C4-2B (cell line): ENCODE results near the gene ST8SIA1.

Experiments
- H3K27ac ChIP-seq: fragments of 450-650 bp; 2 replicates; pipeline ENCODE4 v1.5.1; 2017
- CTCF ChIP-seq: fragments of 450-650 bp; conservative IDR thresholded peaks from 2 replicates; pipeline ENCODE4 v1.5.1; 2017; ENCODE audit warnings: mild to moderate bottlenecking
- ZFX ChIP-seq: fragments of 450-650 bp; IDR thresholded peaks from 2 replicates; pipeline ENCODE4 v1.6.1; 2017

The ST8SIA1 gene

GRCh38 chr12:22329621-22330020 is 4.9 kb downstream of the ST8SIA1 start:
- no peak for TF ChIP-seq CTCF
- no peak for TF ChIP-seq ZFX
- H3K27ac ChIP-seq, result no peak overlapping the region

GRCh38 chr12:22325218-22325617 is 9.3 kb downstream of the ST8SIA1 start:
- TF ChIP-seq CTCF, result no peak
- TF ChIP-seq ZFX, result no peak
- no peak overlapping the region for H3K27ac ChIP-seq

DNA sequence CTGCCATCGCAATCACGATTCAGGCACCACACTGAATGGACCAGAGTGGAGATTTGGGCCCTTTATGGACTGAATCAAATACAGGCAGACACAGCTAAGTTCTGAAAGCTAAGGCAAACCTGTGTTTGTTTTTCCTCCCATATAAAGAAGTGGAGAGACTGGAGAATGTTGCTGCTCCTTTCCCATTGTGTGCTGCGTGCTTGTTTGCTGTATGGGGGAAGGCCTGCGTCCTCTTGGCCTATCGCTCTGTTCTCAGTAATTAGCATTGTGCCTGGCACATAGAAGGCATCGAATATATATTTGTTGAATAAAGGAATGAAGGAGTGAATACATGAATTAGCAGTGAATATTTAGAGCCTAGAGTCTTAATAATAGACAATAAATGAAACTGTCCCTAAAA is 12.4 kb downstream of the ST8SIA1 start:
- no peak overlapping the region for H3K27ac ChIP-seq
- no peak for TF ChIP-seq ZFX

GRCh38 chr12:22321638-22322037 is 12.9 kb downstream of the ST8SIA1 start:
- H3K27ac ChIP-seq, result no peak overlapping the region
- TF ChIP-seq ZFX, result no peak
- no peak for TF ChIP-seq CTCF

DNA sequence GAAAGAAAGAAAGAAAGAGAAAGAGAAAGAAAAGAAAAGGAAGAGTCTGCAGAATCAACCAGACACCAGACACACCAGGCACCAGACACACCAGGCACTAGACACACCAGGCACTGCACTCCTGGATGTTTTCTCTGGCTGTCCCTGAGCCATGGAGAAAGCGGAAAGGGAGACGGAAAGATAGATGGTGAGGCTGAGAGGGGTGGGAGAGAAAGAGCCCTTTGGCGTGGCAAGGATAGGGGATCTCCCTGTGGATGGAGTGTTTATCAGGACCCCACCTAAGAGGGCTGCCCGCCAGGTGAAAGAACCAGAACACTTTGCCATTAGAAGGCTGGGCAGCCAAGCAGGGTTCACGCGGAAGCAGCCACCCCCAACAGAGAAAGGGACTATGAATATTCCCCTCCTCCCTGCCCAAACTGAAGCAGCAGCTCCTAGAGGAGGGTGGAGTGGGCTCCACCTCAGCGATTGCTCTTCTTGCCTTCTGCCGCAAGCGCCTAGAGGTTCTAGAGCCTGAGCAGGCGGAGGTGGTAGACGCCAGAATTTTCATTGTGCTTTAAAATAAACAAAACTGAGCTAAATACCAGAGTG is 13.4 kb downstream of the ST8SIA1 start:
- H3K27ac ChIP-seq, result no peak overlapping the region
- TF ChIP-seq ZFX (no peak), CTCF (no peak)

GRCh38 chr12:22318108-22318737 is 16.3 kb downstream of the ST8SIA1 start:
- no peak overlapping the region for H3K27ac ChIP-seq
- no peak for TF ChIP-seq ZFX
- no peak for TF ChIP-seq CTCF

- H3K27ac ChIP-seq, result no peak overlapping the region
- no peak for TF ChIP-seq CTCF
- no peak for TF ChIP-seq ZFX
Measured at GRCh38 chr12:22313963-22314330, 20.6 kb downstream of the ST8SIA1 start.
